Measurements from ENCODE around the gene AQP6. TPM values are rescaled to one million over a fixed set of nuclear protein-coding genes. Genes with fewer than 3 reads are reported as not detected.

AQP6 gene
- total and polyA plus RNA-seq, 3 experiments from 2014 or later: not detected

- POLR2A ChIA-PET: no interaction called here
- H3K4me1 Mint-ChIP-seq: peaks cover 5 to 11% (median 8%) of the 10 kb centered on the region in 3 donors
Observed at GRCh38 chr12:49955899-49956662, 16.7 kb upstream of the AQP6 start.

GRCh38 chr12:49956663-49957569, 15.8 kb upstream of the AQP6 start:
- Histone ChIP-seq H3K27me3 (ENCODE audit: insufficient read depth, low read length, poor library complexity, severe bottlenecking) (peaks cover 44% of the 10 kb centered on the region), H3K4me3 (ENCODE audit: low read length) (no peak overlapping the region), H3K4me1 (ENCODE audit: insufficient read depth, low read length) (no peaks in the 10 kb centered on the region), H3K9me3 (ENCODE audit: low read length) (no peaks in the 10 kb centered on the region), H3K36me3 (ENCODE audit: insufficient read depth, low read length) (no peaks in the 10 kb centered on the region), H3K27ac (ENCODE audit: low read depth, low read length) (no peak overlapping the region)
- H3K27me3 Mint-ChIP-seq: peaks cover 43 to 68% of the 10 kb centered on the region in 2 donors
- DNase-seq: no peak
- H3K4me1 Mint-ChIP-seq: peaks cover 5 to 11% (median 8%) of the 10 kb centered on the region in 3 donors
- H3K27ac Mint-ChIP-seq: peak overlapping the region in 1 of 8 donors; percentile 8
- CTCF ChIA-PET: interaction anchor here (2.6 to 4.0 kb wide), 2 partner anchors 10 kb away, joined by 19 to 24 read pairs; no protein-coding TSS in a partner anchor
- H3K36me3 Mint-ChIP-seq: no peaks in the 10 kb centered on the region
- POLR2A ChIA-PET: no interaction called here
- H3K9me3 Mint-ChIP-seq: no peaks in the 10 kb centered on the region
- no peak overlapping the region for H3K4me3 Mint-ChIP-seq

More at GRCh38 chr12:49955899-49956662, 16.7 kb upstream of the AQP6 start:
- Mint-ChIP-seq H3K9me3 (no peaks in the 10 kb centered on the region), H3K27me3 (peaks cover 46 to 68% of the 10 kb centered on the region in 2 donors), H3K27ac (peak overlapping the region in 1 of 8 donors; percentile 8), H3K36me3 (no peaks in the 10 kb centered on the region), H3K4me3 (no peak overlapping the region)
- Histone ChIP-seq H3K4me1 (ENCODE audit: insufficient read depth, low read length) (no peaks in the 10 kb centered on the region), H3K9me3 (ENCODE audit: low read length) (no peaks in the 10 kb centered on the region), H3K36me3 (ENCODE audit: insufficient read depth, low read length) (no peaks in the 10 kb centered on the region), H3K4me3 (ENCODE audit: low read length) (no peak overlapping the region), H3K27ac (ENCODE audit: low read depth, low read length) (no peak overlapping the region), H3K27me3 (ENCODE audit: insufficient read depth, low read length, poor library complexity, severe bottlenecking) (peaks cover 47% of the 10 kb centered on the region)
- DNase-seq: no peak
- CTCF ChIA-PET: interaction anchor here (4.0 kb wide), 1 partner anchor 11 kb away, joined by 24 read pairs; no protein-coding TSS in a partner anchor

- ChIA-PET CTCF (interaction anchor here (2.6 kb wide), 1 partner anchor 10 kb away, joined by 19 read pairs; no protein-coding TSS in a partner anchor), POLR2A (no interaction called here)
- DNase-seq: no peak
- Mint-ChIP-seq H3K27ac (no peak overlapping the region), H3K27me3 (peaks cover 44 to 75% of the 10 kb centered on the region in 2 donors), H3K36me3 (no peaks in the 10 kb centered on the region), H3K4me1 (peaks cover 5 to 11% (median 8%) of the 10 kb centered on the region in 3 donors), H3K9me3 (no peaks in the 10 kb centered on the region), H3K4me3 (no peak overlapping the region)
- Histone ChIP-seq H3K27ac (ENCODE audit: low read depth, low read length) (no peak overlapping the region), H3K4me1 (ENCODE audit: insufficient read depth, low read length) (no peaks in the 10 kb centered on the region), H3K4me3 (ENCODE audit: low read length) (no peak overlapping the region), H3K9me3 (ENCODE audit: low read length) (no peaks in the 10 kb centered on the region), H3K36me3 (ENCODE audit: insufficient read depth, low read length) (no peaks in the 10 kb centered on the region), H3K27me3 (ENCODE audit: insufficient read depth, low read length, poor library complexity, severe bottlenecking) (peaks cover 44% of the 10 kb centered on the region)
Observed at GRCh38 chr12:49957570-49957967, 15.2 kb upstream of the AQP6 start.

- H3K9me3 ChIP-seq (ENCODE audit: low read length): no peaks in the 10 kb centered on the region
- no peaks in the 10 kb centered on the region for H3K4me1 ChIP-seq (ENCODE audit: insufficient read depth, low read length)
- H3K27ac Mint-ChIP-seq: peak overlapping the region in 1 of 8 donors; percentile 12
- H3K4me1 Mint-ChIP-seq: peaks cover 5 to 10% (median 8%) of the 10 kb centered on the region in 3 donors
- no peak for DNase-seq
- no peaks in the 10 kb centered on the region for H3K36me3 Mint-ChIP-seq
- H3K27ac ChIP-seq (ENCODE audit: low read depth, low read length): no peak overlapping the region
- H3K27me3 ChIP-seq (ENCODE audit: insufficient read depth, low read length, poor library complexity, severe bottlenecking): peaks cover 54% of the 10 kb centered on the region
- H3K4me3 ChIP-seq (ENCODE audit: low read length): no peak overlapping the region
- H3K27me3 Mint-ChIP-seq: peaks cover 43 to 79% of the 10 kb centered on the region in 2 donors
- H3K4me3 Mint-ChIP-seq: peak overlapping the region; percentile 46 to 72 (median 58)
- H3K9me3 Mint-ChIP-seq: no peaks in the 10 kb centered on the region
- H3K36me3 ChIP-seq (ENCODE audit: insufficient read depth, low read length): no peaks in the 10 kb centered on the region
- ChIA-PET POLR2A (no interaction called here), CTCF (interaction anchor here (1.3 to 3.7 kb wide), 3 partner anchors 7 to 111 kb away, joined by 3 to 22 read pairs (median 19); no protein-coding TSS in a partner anchor)
Observed at GRCh38 chr12:49959685-49960473, 12.9 kb upstream of the AQP6 start.

GRCh38 chr12:49960474-49961110, 12.2 kb upstream of the AQP6 start:
- Mint-ChIP-seq H3K9me3 (no peaks in the 10 kb centered on the region), H3K4me3 (peak overlapping the region; percentile 46 to 81 (median 58)), H3K27ac (peak overlapping the region in 1 of 8 donors; percentile 12), H3K4me1 (peaks cover 5 to 8% (median 8%) of the 10 kb centered on the region in 3 donors), H3K36me3 (no peaks in the 10 kb centered on the region), H3K27me3 (peaks cover 43 to 80% of the 10 kb centered on the region in 2 donors)
- Histone ChIP-seq H3K4me3 (ENCODE audit: low read length) (no peak overlapping the region), H3K36me3 (ENCODE audit: insufficient read depth, low read length) (no peaks in the 10 kb centered on the region), H3K9me3 (ENCODE audit: low read length) (no peaks in the 10 kb centered on the region), H3K4me1 (ENCODE audit: insufficient read depth, low read length) (no peaks in the 10 kb centered on the region), H3K27ac (ENCODE audit: low read depth, low read length) (no peak overlapping the region), H3K27me3 (ENCODE audit: insufficient read depth, low read length, poor library complexity, severe bottlenecking) (peaks cover 53% of the 10 kb centered on the region)
- ChIA-PET POLR2A (no interaction called here), CTCF (interaction anchor here (3.7 kb wide), 1 partner anchor 15 kb away, joined by 22 read pairs; no protein-coding TSS in a partner anchor)
- no peak for DNase-seq

GRCh38 chr12:49961111-49961922, 11.4 kb upstream of the AQP6 start, which contains the start of gene AQP5:
TSS of gene AQP5 (plus strand) at chr12:49961872. CDS start at chr12:49962018, 146 bp downstream.
- H3K36me3 ChIP-seq (ENCODE audit: insufficient read depth, low read length): no peaks in the 10 kb centered on the region
- Mint-ChIP-seq H3K4me1 (peaks cover 5 to 8% (median 8%) of the 10 kb centered on the region in 3 donors), H3K27me3 (peaks cover 45 to 84% of the 10 kb centered on the region in 2 donors), H3K27ac (peak within 1 kb of the TSS in 1 of 8 donors; percentile 12), H3K9me3 (no peaks in the 10 kb centered on the region), H3K36me3 (no peaks in the 10 kb centered on the region), H3K4me3 (peak within 1 kb of the TSS; percentile 54 to 81 (median 61))
- peak in 1 of 5 donors; percentile 42 for DNase-seq
- H3K4me3 ChIP-seq (ENCODE audit: low read length): no peak within 1 kb of the TSS
- ChIA-PET CTCF (interaction anchor here (3.7 kb wide), 1 partner anchor 16 kb away, joined by 22 read pairs; no protein-coding TSS in a partner anchor), POLR2A (no interaction called here)
- peaks cover 47% of the 10 kb centered on the region for H3K27me3 ChIP-seq (ENCODE audit: insufficient read depth, low read length, poor library complexity, severe bottlenecking)
- H3K27ac ChIP-seq (ENCODE audit: low read depth, low read length): no peak within 1 kb of the TSS
- H3K4me1 ChIP-seq (ENCODE audit: insufficient read depth, low read length): no peaks in the 10 kb centered on the region
- no peaks in the 10 kb centered on the region for H3K9me3 ChIP-seq (ENCODE audit: low read length)

Data from CD8-positive, alpha-beta memory T cell (primary cell).